HG02884 (cell line): Measurements from ENCODE around the gene IGHMBP2.

Experiments
- ATAC-seq: cut with Tn5 transposase; IDR thresholded peaks from one replicate; pipeline ENCODE4 v1.9.1; 2021; ENCODE audit warnings: mild to moderate bottlenecking, moderate library complexity; ENCODE audit not compliant: unreplicated experiment

IGHMBP2 gene

GRCh38 chr11:68978626-68978930 is 74.9 kb downstream of the IGHMBP2 start:
- ATAC-seq: no peak

- ATAC-seq: no peak
These were observed 75.4 kb downstream of the IGHMBP2 start for GRCh38 chr11:68978931-68979594.

DNA sequence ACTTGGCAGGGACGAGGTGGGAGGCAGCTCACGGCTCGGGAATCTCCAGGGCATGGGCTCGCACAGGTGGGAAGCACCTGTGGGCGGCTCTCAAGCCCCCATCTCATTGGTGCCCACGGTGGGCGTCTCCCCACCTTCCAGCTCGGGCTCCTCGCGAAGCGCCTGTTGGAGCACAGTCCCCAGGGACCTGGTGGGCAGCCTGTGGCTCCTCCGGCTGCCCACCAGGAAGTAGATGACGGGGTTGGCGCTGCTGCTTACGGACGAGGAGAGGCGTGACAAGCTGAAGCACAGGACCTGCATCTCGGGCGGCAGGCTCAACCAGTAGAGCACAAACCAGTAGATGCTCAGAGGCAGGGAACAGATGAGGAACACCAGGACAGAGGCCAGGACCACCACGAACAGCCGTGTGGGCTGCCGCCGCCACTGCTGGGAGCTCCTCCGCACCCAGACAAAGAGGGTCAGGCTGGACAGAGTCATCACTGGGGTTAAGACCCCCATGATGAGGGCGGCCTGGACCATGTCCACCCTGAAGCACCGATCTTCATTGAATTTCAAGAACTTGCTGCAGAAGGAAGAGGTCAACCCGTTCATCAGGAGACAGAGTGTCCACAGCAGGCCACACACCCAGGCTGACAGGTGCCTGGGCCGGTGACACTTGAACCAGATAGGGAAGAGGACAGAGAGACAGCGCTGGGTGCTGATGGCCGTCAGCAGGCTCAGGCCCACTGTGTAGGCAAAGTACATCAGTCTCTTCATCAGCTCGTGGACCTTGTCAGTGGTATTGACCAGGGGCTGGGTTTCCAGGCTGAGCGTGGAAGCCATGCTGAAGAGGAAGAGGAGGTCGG is 76.5 kb downstream of the IGHMBP2 start:
- no peak for ATAC-seq

- no peak for ATAC-seq
These were observed 77.0 kb downstream of the IGHMBP2 start, which contains the start of gene MRGPRD for GRCh38 chr11:68980776-68981065. Gene MRGPRD, minus strand, starts transcription at chr11:68980986. Its CDS starts 0 bp downstream, at chr11:68980986.

DNA sequence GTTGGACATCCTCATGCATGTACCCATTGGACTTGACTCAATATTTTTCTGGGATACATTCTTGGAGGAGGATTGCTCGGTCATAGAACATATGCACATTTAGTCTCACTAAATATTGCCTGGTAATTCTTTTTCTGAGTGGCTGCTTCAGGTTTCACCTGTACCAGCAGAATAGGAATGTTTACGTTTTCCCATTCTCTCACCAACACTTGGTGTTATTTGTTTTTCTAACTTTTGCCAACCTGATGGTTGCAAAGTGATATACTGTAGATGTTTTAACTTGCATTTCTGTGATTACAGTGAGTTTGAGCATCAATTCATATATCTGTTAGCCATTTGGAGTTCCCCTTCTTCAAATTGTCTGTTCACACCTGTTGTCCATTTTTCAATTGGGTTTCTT is 78.4 kb downstream of the IGHMBP2 start:
- ATAC-seq: no peak

DNA sequence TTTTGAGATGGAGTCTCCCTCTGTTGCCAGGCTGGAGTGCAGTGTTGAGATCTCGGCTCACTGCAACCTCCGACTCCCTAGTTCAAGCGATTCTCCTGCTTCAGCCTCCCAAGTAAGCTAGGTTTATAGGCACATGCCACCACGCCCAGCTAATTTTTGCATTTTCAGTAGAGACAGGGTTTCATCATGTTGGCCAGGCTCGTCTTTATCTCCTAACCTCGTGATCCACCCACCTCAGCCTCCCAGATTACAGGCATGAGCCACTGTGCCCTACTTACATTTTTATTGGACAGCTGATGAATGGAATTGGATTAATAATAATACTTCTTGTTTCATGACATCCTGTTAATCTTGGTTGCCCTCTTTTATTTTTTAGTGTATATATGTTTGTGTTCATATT is 80.1 kb downstream of the IGHMBP2 start:
- ATAC-seq: no peak

DNA sequence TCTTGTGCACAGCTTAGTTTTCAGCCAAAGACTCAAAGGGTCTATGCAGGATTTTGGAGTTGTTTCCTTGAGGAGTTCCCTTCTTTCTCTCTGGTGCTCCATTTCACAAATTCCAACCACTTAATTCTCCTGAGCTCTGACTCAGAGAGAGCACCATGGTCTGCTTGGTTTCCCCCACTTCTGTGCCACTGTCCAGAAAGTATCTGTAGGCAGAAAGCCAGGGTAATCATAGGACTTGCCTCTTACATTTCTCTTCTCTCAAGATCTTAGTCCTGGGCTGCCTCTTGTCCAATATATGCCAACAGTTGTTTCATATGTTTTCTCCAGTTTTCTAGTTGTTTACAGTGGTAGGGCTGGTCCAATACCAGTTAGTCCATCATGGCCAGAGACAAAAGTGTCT is 83.5 kb downstream of the IGHMBP2 start:
- no peak for ATAC-seq

GRCh38 chr11:68988491-68988890 is 84.8 kb downstream of the IGHMBP2 start:
- ATAC-seq: no peak
